IMR-90 (cell line): ENCODE results near the gene SLC26A11. TPM values are rescaled to one million over a fixed set of nuclear protein-coding genes. Genes with fewer than 3 reads are reported as not detected.

Experiments used
- ATAC-seq: fragments of 200-7000 bp; cut with Tn5 transposase; 2 replicates; pipeline ENCODE4 v1.9.1; 2020; ENCODE audit warnings: low read depth, mild to moderate bottlenecking, moderate library complexity
- BruUV-seq: library from RNA; stranded (reverse); fragments of 400-500 nt; replicated peaks from 2 replicates; lab custom pipeline; 2021; lab: Mats Ljungman, UMichigan
- CTCF ChIA-PET: fragments of 300-600 bp; formaldehyde crosslinking; extraction: SDS; loops from one replicate; lab custom pipeline; 2021; ENCODE audit warnings: antibody characterized with exemption; lab: Yijun Ruan, JAX
- POLR2A ChIA-PET: fragments of 300-600 bp; sonication (Branson Sonifier 250); formaldehyde crosslinking; loops from one replicate; lab custom pipeline; 2022; ENCODE audit warnings: antibody characterized with exemption; ENCODE audit not compliant: unreplicated experiment; lab: Charles Lee
- DNase-seq: peaks from one replicate; pipeline ENCODE4 v3.0.0; 2013
- H2AFZ ChIP-seq: replicated peaks from 2 replicates; pipeline ENCODE3; 2013; ENCODE audit warnings: low read length, mild to moderate bottlenecking; ENCODE audit not compliant: poor library complexity
- H2AK5ac ChIP-seq: 2 replicates; pipeline ENCODE4 v1.6.1; 2013; ENCODE audit warnings: low read depth, low read length, inconsistent platforms
- H2AK9ac ChIP-seq: replicated peaks from 2 replicates; pipeline ENCODE3; 2013; ENCODE audit warnings: mild to moderate bottlenecking, low read depth, low read length, moderate library complexity; ENCODE audit not compliant: poor library complexity
- H2BK120ac ChIP-seq: 2 replicates; pipeline ENCODE4 v1.6.1; 2013; ENCODE audit warnings: low read depth, low read length, inconsistent platforms
- H2BK15ac ChIP-seq: 3 replicates; pipeline ENCODE4 v1.6.1; 2013; ENCODE audit warnings: low read depth, low read length, inconsistent platforms
- H2BK20ac ChIP-seq: 2 replicates; pipeline ENCODE4 v1.6.1; 2013; ENCODE audit warnings: low read depth, mild to moderate bottlenecking, inconsistent platforms, low read length, moderate library complexity
- H2BK5ac ChIP-seq: 2 replicates; pipeline ENCODE4 v1.6.1; 2013; ENCODE audit warnings: mild to moderate bottlenecking, low read depth, low read length, inconsistent platforms; ENCODE audit not compliant: poor library complexity, severe bottlenecking
- H3K14ac ChIP-seq: replicated peaks from 2 replicates; pipeline ENCODE4 v1.6.1; 2013; ENCODE audit warnings: low read depth, low read length, inconsistent platforms
- H3K18ac ChIP-seq: 2 replicates; pipeline ENCODE4 v1.6.1; 2013; ENCODE audit warnings: low read depth, low read length, control low read depth
- H3K23ac ChIP-seq: 2 replicates; pipeline ENCODE4 v1.6.1; 2013; ENCODE audit warnings: low read depth, low read length, inconsistent platforms
- H3K27ac ChIP-seq: 2 replicates; pipeline ENCODE4 v1.5.1; 2013; ENCODE audit warnings: mild to moderate bottlenecking, control low read depth, low read length; ENCODE audit not compliant: insufficient read depth
- H3K27me3 ChIP-seq: 2 replicates; pipeline ENCODE4 v1.6.1; 2013; ENCODE audit warnings: low read length; ENCODE audit not compliant: control insufficient read depth, insufficient read depth
- H3K36me3 ChIP-seq: 2 replicates; pipeline ENCODE4 v1.6.1; 2013; ENCODE audit warnings: low read length, mixed read lengths; ENCODE audit not compliant: control insufficient read depth, insufficient read depth
- H3K4ac ChIP-seq: 2 replicates; pipeline ENCODE4 v1.6.1; 2013; ENCODE audit warnings: low read depth, low read length, inconsistent platforms
- H3K4me1 ChIP-seq: 2 replicates; pipeline ENCODE4 v1.6.1; 2013; ENCODE audit warnings: low read length, mixed read lengths; ENCODE audit not compliant: control insufficient read depth, insufficient read depth
- H3K4me2 ChIP-seq: 2 replicates; pipeline ENCODE4 v1.6.1; 2013; ENCODE audit warnings: low read depth, mild to moderate bottlenecking, control low read depth, low read length, moderate library complexity
- H3K4me3 ChIP-seq: 2 replicates; pipeline ENCODE4 v1.5.1; 2013; ENCODE audit warnings: low read depth, mild to moderate bottlenecking, control low read depth, low read length, moderate library complexity; ENCODE audit not compliant: insufficient read depth
- H3K56ac ChIP-seq: 2 replicates; pipeline ENCODE4 v1.6.1; 2013; ENCODE audit warnings: low read length, inconsistent platforms; ENCODE audit not compliant: insufficient read depth; ENCODE audit errors: extremely low read depth
- H3K79me1 ChIP-seq, 2 experiments: 2 replicates each; pipeline ENCODE4 v1.6.1; 2013; ENCODE audit warnings: low read length in 2 of 2, inconsistent platforms in 1 of 2, low read depth in 1 of 2
- H3K9ac ChIP-seq: 2 replicates; pipeline ENCODE4 v1.6.1; 2013; ENCODE audit warnings: low read depth, low read length, control low read depth
- H3K9me1 ChIP-seq: 2 replicates; pipeline ENCODE4 v1.6.1; 2013; ENCODE audit warnings: low read length, inconsistent platforms; ENCODE audit not compliant: insufficient read depth
- H3K9me3 ChIP-seq: 2 replicates; pipeline ENCODE4 v1.6.1; 2013; ENCODE audit warnings: low read length; ENCODE audit not compliant: control insufficient read depth, insufficient read depth
- H4K20me1 ChIP-seq: 2 replicates; pipeline ENCODE4 v1.6.1; 2013; ENCODE audit warnings: low read length, inconsistent platforms; ENCODE audit not compliant: insufficient read depth
- H4K5ac ChIP-seq: 2 replicates; pipeline ENCODE4 v1.6.1; 2013; ENCODE audit warnings: mild to moderate bottlenecking, low read depth, low read length, control low read depth
- H4K8ac ChIP-seq, 2 experiments: 2 replicates each; pipeline ENCODE4 v1.6.1; 2013; ENCODE audit warnings: low read depth in 2 of 2, low read length in 2 of 2, control low read depth in 1 of 2, inconsistent platforms in 1 of 2
- H4K91ac ChIP-seq: 2 replicates; pipeline ENCODE4 v1.6.1; 2013; ENCODE audit warnings: low read depth, low read length, inconsistent platforms; ENCODE audit not compliant: insufficient read depth
- CEBPB ChIP-seq: IDR thresholded peaks from 2 replicates; pipeline ENCODE4 v1.6.1; 2012; ENCODE audit warnings: low read depth, low read length, improper control_type of control experiment
- CHD1 ChIP-seq: IDR thresholded peaks from 2 replicates; pipeline ENCODE4 v1.6.1; 2012; ENCODE audit warnings: low read depth, low read length, improper control_type of control experiment
- CTCF ChIP-seq: conservative IDR thresholded peaks from 2 replicates; pipeline ENCODE4 v1.5.1; 2012; ENCODE audit warnings: mild to moderate bottlenecking, low read depth, low read length, improper control_type of control experiment
- MAZ ChIP-seq: IDR thresholded peaks from 2 replicates; pipeline ENCODE4 v1.6.1; 2012; ENCODE audit warnings: low read depth, mild to moderate bottlenecking, low read length, improper control_type of control experiment, moderate library complexity, borderline replicate concordance
- RAD21 ChIP-seq: IDR thresholded peaks from 2 replicates; pipeline ENCODE4 v1.6.1; 2012; ENCODE audit warnings: low read length, improper control_type of control experiment
- WGBS, 2 experiments: methylation state at CpG; one replicate each; pipeline versions ENCODE4 v1.1.5 to v1.1.7; 2013; ENCODE audit warnings: missing lambda C conversion rate in 2 of 2; ENCODE audit not compliant: insufficient read length in 1 of 2; ENCODE audit errors: extremely low coverage in 2 of 2; 5-methylcytosine and 5-hydroxymethylcytosine counted together
- dilution Hi-C: fragments of 300-500 bp; cut with HindIII; formaldehyde crosslinking; loops from one replicate; pipeline ENCODE4 v1.14.3; 2018; ENCODE audit warnings: low sequenced_read_pairs; ENCODE audit not compliant: unreplicated experiment
- in situ Hi-C: fragments of 300-500 bp; cut with MboI; formaldehyde crosslinking; loops from 3 replicates; pipeline ENCODE4 v1.14.3; 2019; ENCODE audit warnings: low sequenced_read_pairs, inconsistent platforms, mixed read lengths
- intact Hi-C: fragments of 100-400 bp; cut with micrococcal nuclease; formaldehyde crosslinking; loops from 2 replicates; pipeline ENCODE4 v1.10.0; 2022
- polyA plus RNA-seq, 3 experiments: library from polyadenylated mRNA; depleted of rRNA; stranded (reverse); fragments of >200 nt; gene quantifications; 2 replicates each; pipeline ENCODE4 v1.2.3, GENCODE V29; 2012; ENCODE audit warnings: low replicate concordance in 1 of 3
- total RNA-seq: library from RNA; depleted of rRNA; stranded (reverse); fragments of >200 nt; gene quantifications from 2 replicates; pipeline ENCODE4 v1.2.3, GENCODE V29; 2012
- TF ChIP-seq, protein P1 (sequence below): fragments of 150-350 bp; IDR thresholded peaks from 2 replicates; pipeline ENCODE4 v1.6.1; 2017; ENCODE audit warnings: mild to moderate bottlenecking, antibody characterized with exemption, low read length, low read depth

SLC26A11 gene
- total and polyA plus RNA-seq, 2 of the 4 experiments (the other 2 are of a cell fraction), result 3.2 to 15.6 TPM

DNA sequence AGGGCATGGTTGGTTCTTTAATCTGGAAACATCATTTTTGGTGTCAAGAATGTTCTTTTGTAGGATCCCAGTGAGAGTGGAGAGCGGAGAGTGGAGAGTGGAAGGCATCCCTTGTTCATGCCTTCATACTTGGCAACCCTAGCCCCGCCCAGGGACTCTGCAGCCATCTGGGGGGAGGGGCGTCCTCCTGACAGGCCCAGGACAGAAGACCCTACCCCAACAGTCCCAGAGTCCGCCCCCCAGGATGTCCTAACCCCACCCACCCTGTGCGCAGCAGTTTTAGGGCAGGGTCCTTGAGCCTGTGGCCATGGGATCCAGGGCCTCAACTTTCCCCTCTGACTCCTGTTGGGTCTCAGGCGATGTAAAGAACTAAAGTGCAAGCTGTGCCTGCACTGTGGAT is 4.5 kb downstream of the SLC26A11 start:
- WGBS, 2 experiments, result 100% methylated on average over 1 of the region's 6 CpGs; no CpG with 5 or more reads in 1 of the 2 experiments
- Histone ChIP-seq H2BK120ac (no peak overlapping the region), H3K56ac (no peak overlapping the region), H4K5ac (no peak overlapping the region), H2AK9ac (no peak overlapping the region), H4K20me1 (no peaks in the 10 kb centered on the region), H4K91ac (no peak overlapping the region), H3K4ac (no peak overlapping the region), H3K23ac (no peak overlapping the region), H3K4me3 (no peak overlapping the region), H2BK20ac (no peak overlapping the region), H3K4me1 (peaks cover 3% of the 10 kb centered on the region; the same call in 1 of the 2 replicates), H4K8ac (no peak overlapping the region), H2BK15ac (no peak overlapping the region), H2AFZ (no peak overlapping the region), H3K18ac (no peak overlapping the region), H3K9me1 (peaks cover 7% of the 10 kb centered on the region), H3K9me3 (no peaks in the 10 kb centered on the region), H3K9ac (no peak overlapping the region), H2AK5ac (no peak overlapping the region), H3K27me3 (no peaks in the 10 kb centered on the region), H2BK5ac (no peak overlapping the region), H3K27ac (no peak overlapping the region), H3K4me2 (no peak overlapping the region), H3K14ac (no peak overlapping the region), H3K36me3 (peaks cover 27% of the 10 kb centered on the region), H3K79me1 (peaks cover 0 to 34% of the 10 kb centered on the region in 2 experiments; a peak in 3 of 4 replicates)
- ATAC-seq (no peak), DNase-seq (no peak)
- dilution Hi-C loops, result no loop called here
- intact Hi-C loops, result loop anchor here (5.0 kb wide), 1 partner anchor 38 kb away; the partner anchor contains the start of gene RNF213
- CTCF ChIA-PET, result no interaction called here
- in situ Hi-C loops, result no loop called here
- TF ChIP-seq, protein P1, sequence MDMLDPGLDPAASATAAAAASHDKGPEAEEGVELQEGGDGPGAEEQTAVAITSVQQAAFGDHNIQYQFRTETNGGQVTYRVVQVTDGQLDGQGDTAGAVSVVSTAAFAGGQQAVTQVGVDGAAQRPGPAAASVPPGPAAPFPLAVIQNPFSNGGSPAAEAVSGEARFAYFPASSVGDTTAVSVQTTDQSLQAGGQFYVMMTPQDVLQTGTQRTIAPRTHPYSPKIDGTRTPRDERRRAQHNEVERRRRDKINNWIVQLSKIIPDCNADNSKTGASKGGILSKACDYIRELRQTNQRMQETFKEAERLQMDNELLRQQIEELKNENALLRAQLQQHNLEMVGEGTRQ, result no peak
- TF ChIP-seq MAZ (no peak), CTCF (no peak), CEBPB (no peak), RAD21 (no peak), CHD1 (no peak)
- POLR2A ChIA-PET, result no interaction called here
- no TSS peak for BruUV-seq
